ENCODE results near the gene MAPKAPK2. TPM values are rescaled to one million over a fixed set of nuclear protein-coding genes. Genes with fewer than 3 reads are reported as not detected.

MAPKAPK2 gene
- total RNA-seq, 1 experiment from 2014 or later: 51.1 TPM

DNA sequence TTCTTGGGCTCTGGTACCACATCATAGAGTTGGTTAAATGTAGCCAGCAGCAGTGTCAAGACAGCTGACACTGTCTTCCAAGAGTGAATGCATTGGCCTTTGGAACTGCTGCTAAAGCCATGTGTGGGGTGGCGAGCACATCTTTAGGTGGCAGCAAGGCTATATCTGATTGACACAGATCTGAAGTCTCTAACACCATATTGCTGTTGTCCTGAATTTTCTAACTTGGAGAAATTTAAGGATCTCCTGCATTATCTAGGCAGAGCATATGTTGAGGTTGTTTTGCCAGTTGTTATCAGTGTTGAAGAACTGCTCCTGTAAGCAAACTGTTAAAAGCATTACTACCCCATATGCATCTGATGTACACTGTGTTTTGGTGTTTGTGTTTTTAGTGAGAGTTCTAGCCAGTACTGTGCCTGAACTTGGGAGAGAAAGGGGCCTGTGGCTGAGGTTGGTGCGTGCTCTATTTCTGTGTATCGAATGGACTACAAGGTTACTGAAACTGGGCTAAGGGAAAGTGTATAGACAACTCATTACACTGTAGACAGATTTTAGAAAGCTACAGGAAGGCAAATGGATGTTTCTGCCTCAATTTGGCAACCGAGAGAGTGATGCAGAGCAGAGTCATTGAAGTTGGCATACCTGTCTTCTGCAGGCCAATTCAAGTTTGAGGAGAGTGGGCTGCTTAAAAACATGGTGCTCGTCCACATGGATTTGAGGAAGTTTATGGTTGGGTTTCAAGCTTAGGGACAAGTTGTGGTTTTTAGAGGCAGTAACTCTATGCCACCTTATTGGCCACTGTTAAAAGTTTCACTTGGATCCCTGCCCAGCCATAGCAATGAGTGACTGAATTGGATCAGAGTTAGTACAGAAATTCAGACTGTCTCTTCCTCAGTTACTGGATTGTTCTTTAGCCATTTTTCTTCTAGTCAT is 32.5 kb upstream of the MAPKAPK2 start:
- H3K9me3 ChIP-seq (ENCODE audit: control insufficient read depth in 1 of 2, insufficient read depth in 1 of 2, low read depth in 1 of 2, low read length in 2 of 2): no peaks in the 10 kb centered on the region
- BruUV-seq (replicated peaks): no TSS peak
- no peaks in the 10 kb centered on the region for H3K4me1 ChIP-seq (ENCODE audit: control insufficient read depth in 1 of 2, insufficient read depth in 2 of 2, low read length in 2 of 2)
- H3K9ac ChIP-seq (ENCODE audit: low read length): no peak overlapping the region
- no peaks in the 10 kb centered on the region for H3K79me2 ChIP-seq (ENCODE audit: insufficient read depth, low read length)
- no peaks in the 10 kb centered on the region for H4K20me1 ChIP-seq (ENCODE audit: insufficient read depth)
- ChIA-PET RAD21 (ENCODE audit: low non-redundant PET in 1 of 2, low total read pairs in 2 of 2, uncharacterized antibody in 2 of 2, unreplicated experiment in 2 of 2) (no interaction called here), POLR2A (no interaction called here), CTCF (no interaction called here)
- no peak overlapping the region for H2AFZ ChIP-seq (ENCODE audit: low read depth, low read length, poor library complexity, severe bottlenecking)
- no peak for ATAC-seq
- no peak for DNase-seq (ENCODE audit: low read depth, low spot score)
- H3K27me3 ChIP-seq (ENCODE audit: insufficient read depth, low read length): no peaks in the 10 kb centered on the region
- TF ChIP-seq POLR2A (IDR thresholded peaks at IDR 0.05; ENCODE audit: borderline replicate concordance, extremely low read depth, insufficient read depth, insufficient read length) (no peak), YY1 (IDR thresholded peaks at IDR 0.05; ENCODE audit: extremely low read depth, insufficient replicate concordance, low read depth, low read length) (no peak), SP1 (IDR thresholded peaks at IDR 0.05; ENCODE audit: low read depth) (no peak), EGR1 (IDR thresholded peaks at IDR 0.05; ENCODE audit: low read depth) (no peak), POLR2AphosphoS5 (IDR thresholded peaks at IDR 0.05; ENCODE audit: low read depth, low read length) (no peak), SRF (IDR thresholded peaks at IDR 0.05; ENCODE audit: low read depth) (no peak), ELF1 (IDR thresholded peaks at IDR 0.05; ENCODE audit: borderline replicate concordance, low read depth) (no peak), EZH2 (IDR thresholded peaks at IDR 0.05) (no peak), SIN3A (IDR thresholded peaks at IDR 0.05; ENCODE audit: low read depth) (no peak), CBX3 (IDR thresholded peaks at IDR 0.05; ENCODE audit: low read depth) (no peak)
- TF ChIP-seq, protein P1, sequence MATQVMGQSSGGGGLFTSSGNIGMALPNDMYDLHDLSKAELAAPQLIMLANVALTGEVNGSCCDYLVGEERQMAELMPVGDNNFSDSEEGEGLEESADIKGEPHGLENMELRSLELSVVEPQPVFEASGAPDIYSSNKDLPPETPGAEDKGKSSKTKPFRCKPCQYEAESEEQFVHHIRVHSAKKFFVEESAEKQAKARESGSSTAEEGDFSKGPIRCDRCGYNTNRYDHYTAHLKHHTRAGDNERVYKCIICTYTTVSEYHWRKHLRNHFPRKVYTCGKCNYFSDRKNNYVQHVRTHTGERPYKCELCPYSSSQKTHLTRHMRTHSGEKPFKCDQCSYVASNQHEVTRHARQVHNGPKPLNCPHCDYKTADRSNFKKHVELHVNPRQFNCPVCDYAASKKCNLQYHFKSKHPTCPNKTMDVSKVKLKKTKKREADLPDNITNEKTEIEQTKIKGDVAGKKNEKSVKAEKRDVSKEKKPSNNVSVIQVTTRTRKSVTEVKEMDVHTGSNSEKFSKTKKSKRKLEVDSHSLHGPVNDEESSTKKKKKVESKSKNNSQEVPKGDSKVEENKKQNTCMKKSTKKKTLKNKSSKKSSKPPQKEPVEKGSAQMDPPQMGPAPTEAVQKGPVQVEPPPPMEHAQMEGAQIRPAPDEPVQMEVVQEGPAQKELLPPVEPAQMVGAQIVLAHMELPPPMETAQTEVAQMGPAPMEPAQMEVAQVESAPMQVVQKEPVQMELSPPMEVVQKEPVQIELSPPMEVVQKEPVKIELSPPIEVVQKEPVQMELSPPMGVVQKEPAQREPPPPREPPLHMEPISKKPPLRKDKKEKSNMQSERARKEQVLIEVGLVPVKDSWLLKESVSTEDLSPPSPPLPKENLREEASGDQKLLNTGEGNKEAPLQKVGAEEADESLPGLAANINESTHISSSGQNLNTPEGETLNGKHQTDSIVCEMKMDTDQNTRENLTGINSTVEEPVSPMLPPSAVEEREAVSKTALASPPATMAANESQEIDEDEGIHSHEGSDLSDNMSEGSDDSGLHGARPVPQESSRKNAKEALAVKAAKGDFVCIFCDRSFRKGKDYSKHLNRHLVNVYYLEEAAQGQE (IDR thresholded peaks at IDR 0.05; ENCODE audit: low read depth): no peak
- TF ChIP-seq, protein P2, sequence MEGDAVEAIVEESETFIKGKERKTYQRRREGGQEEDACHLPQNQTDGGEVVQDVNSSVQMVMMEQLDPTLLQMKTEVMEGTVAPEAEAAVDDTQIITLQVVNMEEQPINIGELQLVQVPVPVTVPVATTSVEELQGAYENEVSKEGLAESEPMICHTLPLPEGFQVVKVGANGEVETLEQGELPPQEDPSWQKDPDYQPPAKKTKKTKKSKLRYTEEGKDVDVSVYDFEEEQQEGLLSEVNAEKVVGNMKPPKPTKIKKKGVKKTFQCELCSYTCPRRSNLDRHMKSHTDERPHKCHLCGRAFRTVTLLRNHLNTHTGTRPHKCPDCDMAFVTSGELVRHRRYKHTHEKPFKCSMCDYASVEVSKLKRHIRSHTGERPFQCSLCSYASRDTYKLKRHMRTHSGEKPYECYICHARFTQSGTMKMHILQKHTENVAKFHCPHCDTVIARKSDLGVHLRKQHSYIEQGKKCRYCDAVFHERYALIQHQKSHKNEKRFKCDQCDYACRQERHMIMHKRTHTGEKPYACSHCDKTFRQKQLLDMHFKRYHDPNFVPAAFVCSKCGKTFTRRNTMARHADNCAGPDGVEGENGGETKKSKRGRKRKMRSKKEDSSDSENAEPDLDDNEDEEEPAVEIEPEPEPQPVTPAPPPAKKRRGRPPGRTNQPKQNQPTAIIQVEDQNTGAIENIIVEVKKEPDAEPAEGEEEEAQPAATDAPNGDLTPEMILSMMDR (IDR thresholded peaks at IDR 0.05 in 2 of 3, conservative IDR thresholded peaks at IDR 0.05 in 1 of 3; ENCODE audit: borderline replicate concordance in 1 of 3, insufficient read depth in 1 of 3, low read depth in 2 of 3, low read length in 2 of 3): no peak
- TF ChIP-seq, protein P3, sequence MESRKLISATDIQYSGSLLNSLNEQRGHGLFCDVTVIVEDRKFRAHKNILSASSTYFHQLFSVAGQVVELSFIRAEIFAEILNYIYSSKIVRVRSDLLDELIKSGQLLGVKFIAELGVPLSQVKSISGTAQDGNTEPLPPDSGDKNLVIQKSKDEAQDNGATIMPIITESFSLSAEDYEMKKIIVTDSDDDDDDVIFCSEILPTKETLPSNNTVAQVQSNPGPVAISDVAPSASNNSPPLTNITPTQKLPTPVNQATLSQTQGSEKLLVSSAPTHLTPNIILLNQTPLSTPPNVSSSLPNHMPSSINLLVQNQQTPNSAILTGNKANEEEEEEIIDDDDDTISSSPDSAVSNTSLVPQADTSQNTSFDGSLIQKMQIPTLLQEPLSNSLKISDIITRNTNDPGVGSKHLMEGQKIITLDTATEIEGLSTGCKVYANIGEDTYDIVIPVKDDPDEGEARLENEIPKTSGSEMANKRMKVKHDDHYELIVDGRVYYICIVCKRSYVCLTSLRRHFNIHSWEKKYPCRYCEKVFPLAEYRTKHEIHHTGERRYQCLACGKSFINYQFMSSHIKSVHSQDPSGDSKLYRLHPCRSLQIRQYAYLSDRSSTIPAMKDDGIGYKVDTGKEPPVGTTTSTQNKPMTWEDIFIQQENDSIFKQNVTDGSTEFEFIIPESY (IDR thresholded peaks at IDR 0.05; ENCODE audit: extremely low read depth, insufficient replicate concordance, low read length): no peak
- intact Hi-C loops (cut with micrococcal nuclease): no loop called here
- H3K36me3 ChIP-seq (ENCODE audit: control insufficient read depth in 1 of 2, insufficient read depth in 2 of 2, low read length in 2 of 2): peaks cover 0 to 4% of the 10 kb centered on the region in 2 experiments; a peak in 1 of 4 replicates
- H3K9me2 ChIP-seq (ENCODE audit: insufficient read depth): no peaks in the 10 kb centered on the region
- no peak overlapping the region for H3K4me3 ChIP-seq (replicated peaks in 1 of 2; ENCODE audit: low read depth in 1 of 2, low read length in 2 of 2)
- H3K4me2 ChIP-seq (ENCODE audit: low read length): no peak overlapping the region
- H3K27ac ChIP-seq (ENCODE audit: low read depth, low read length): no peak overlapping the region
